ENCODE results near the gene C16orf54. TPM values are rescaled to one million over a fixed set of nuclear protein-coding genes. Genes with fewer than 3 reads are reported as not detected.
"Not testable (repeated sequence)": the region's sequence is repeated elsewhere in the genome, so short reads cannot be mapped to it uniquely, and the experiment has no call there.

Gene C16orf54
- total RNA-seq, 1 experiment from 2014 or later = not detected

GRCh38 chr16:29777576-29778350 is 32.0 kb upstream of the C16orf54 start, which contains the start of gene ZG16:
Gene ZG16, plus strand, starts transcription at chr16:29778256. Its CDS starts 1,011 bp downstream, at chr16:29779267.
- Histone ChIP-seq H3K36me3 (no peaks in the 10 kb centered on the region), H3K4me3 (no peak within 1 kb of the TSS), H3K27ac (no peak within 1 kb of the TSS), H3K4me1 (peaks cover 9% of the 10 kb centered on the region; the same call in 1 of the 2 replicates), H3K9me3 (replicated peaks) (no peaks in the 10 kb centered on the region), H3K27me3 (no peaks in the 10 kb centered on the region)
- DNase-seq = no peak

- DNase-seq = no peak
- no peak overlapping the region for H3K4me3 ChIP-seq
- H3K36me3 ChIP-seq = no peaks in the 10 kb centered on the region
- peaks cover 9% of the 10 kb centered on the region; the same call in 1 of the 2 replicates for H3K4me1 ChIP-seq
- no peaks in the 10 kb centered on the region for H3K9me3 ChIP-seq (replicated peaks)
- no peaks in the 10 kb centered on the region for H3K27me3 ChIP-seq
- H3K27ac ChIP-seq = no peak overlapping the region
These were observed 30.1 kb upstream of the C16orf54 start for GRCh38 chr16:29775742-29776408.

DNA sequence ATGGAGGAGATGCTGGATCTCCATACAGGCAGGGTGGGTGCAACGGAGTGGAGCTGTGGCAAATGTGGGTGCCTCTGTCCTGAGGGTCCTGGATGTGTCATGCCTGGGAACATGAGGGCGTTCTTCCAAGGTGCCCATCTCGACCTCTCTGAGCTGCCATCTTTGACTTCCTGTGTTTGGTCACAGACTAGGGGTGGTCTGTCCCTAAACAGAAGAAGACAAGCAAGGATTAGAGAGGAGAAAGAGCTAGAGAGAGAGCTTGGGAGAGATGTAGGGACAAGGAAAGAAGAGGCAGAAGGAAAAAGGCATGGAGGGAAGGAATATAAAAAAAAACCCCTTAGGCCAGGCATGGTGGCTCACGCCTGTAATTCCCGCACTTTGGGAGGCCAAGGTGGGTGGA is 28.9 kb upstream of the C16orf54 start:
- no peak overlapping the region for H3K27ac ChIP-seq
- no peaks in the 10 kb centered on the region for H3K36me3 ChIP-seq
- no peak overlapping the region for H3K4me3 ChIP-seq
- H3K27me3 ChIP-seq = no peaks in the 10 kb centered on the region
- peaks cover 7% of the 10 kb centered on the region; the same call in 1 of the 2 replicates for H3K4me1 ChIP-seq
- H3K9me3 ChIP-seq (replicated peaks) = no peaks in the 10 kb centered on the region
- DNase-seq = no peak

DNA sequence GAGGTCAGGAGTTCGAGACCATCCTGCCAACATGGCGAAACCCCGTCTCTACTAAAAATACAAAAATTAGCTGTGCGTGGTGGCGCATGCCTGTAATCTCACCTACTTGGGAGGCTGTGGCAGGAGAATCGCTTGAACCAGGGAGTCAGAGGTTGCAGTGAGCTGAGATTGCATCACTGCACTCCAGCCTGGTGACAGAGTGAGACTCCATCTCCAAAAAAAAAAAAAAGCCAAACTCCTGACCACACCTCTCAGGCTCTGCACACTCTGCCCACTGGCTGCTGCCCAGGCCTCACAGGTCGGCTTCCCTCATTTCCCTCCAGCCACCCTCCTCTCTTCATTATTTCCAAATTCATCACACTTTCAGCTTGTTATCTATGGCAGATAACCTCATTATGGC is 26.5 kb upstream of the C16orf54 start:
- H3K36me3 ChIP-seq; H3K9me3 ChIP-seq (replicated peaks); H3K27me3 ChIP-seq; DNase-seq; H3K27ac ChIP-seq; H3K4me3 ChIP-seq; H3K4me1 ChIP-seq: not testable (repeated sequence)

GRCh38 chr16:29770250-29770929 is 24.6 kb upstream of the C16orf54 start:
- Histone ChIP-seq H3K9me3 (replicated peaks) (no peaks in the 10 kb centered on the region), H3K27me3 (no peaks in the 10 kb centered on the region), H3K4me1 (no peaks in the 10 kb centered on the region), H3K36me3 (no peaks in the 10 kb centered on the region), H3K4me3 (no peak overlapping the region), H3K27ac (no peak overlapping the region)
- DNase-seq = no peak

GRCh38 chr16:29769507-29769906 is 23.7 kb upstream of the C16orf54 start:
- Histone ChIP-seq H3K27me3 (no peaks in the 10 kb centered on the region), H3K9me3 (replicated peaks) (no peaks in the 10 kb centered on the region), H3K4me3 (no peak overlapping the region), H3K4me1 (no peaks in the 10 kb centered on the region), H3K27ac (no peak overlapping the region), H3K36me3 (no peaks in the 10 kb centered on the region)
- no peak for DNase-seq

- DNase-seq = no peak
- H3K36me3 ChIP-seq = no peaks in the 10 kb centered on the region
These were observed 21.3 kb upstream of the C16orf54 start for GRCh38 chr16:29767062-29767461.

DNA sequence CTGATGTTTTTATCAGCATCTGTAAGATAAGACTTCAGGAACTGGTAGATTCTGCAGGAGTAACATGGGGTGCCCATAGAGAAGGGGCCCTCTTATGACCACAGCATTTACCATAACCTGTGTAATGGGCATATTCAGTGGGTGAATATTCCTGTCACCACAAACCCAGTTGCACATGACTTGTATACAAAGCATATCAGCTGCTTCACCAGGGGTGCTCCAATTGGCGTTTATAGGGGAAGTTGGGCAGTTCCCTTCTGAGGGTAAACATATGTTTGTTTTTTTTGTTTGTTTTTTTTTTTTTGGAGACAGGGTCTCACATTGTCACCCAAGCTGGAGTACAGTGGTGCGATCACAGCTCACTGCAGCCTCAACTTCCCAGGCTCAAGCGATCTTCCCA is 20.8 kb upstream of the C16orf54 start:
- no peak for DNase-seq
- H3K36me3 ChIP-seq = no peaks in the 10 kb centered on the region
- no peak overlapping the region for H3K27ac ChIP-seq
- H3K9me3 ChIP-seq (replicated peaks) = no peaks in the 10 kb centered on the region
- H3K4me3 ChIP-seq = no peak overlapping the region
- H3K4me1 ChIP-seq = no peaks in the 10 kb centered on the region
- H3K27me3 ChIP-seq = no peaks in the 10 kb centered on the region

More at GRCh38 chr16:29767062-29767461, 21.3 kb upstream of the C16orf54 start:
- Histone ChIP-seq H3K4me1 (no peaks in the 10 kb centered on the region), H3K4me3 (no peak overlapping the region), H3K9me3 (replicated peaks) (no peaks in the 10 kb centered on the region), H3K27ac (no peak overlapping the region), H3K27me3 (no peaks in the 10 kb centered on the region)

- Histone ChIP-seq H3K4me3 (no peak overlapping the region), H3K36me3 (no peaks in the 10 kb centered on the region), H3K4me1 (no peaks in the 10 kb centered on the region), H3K27ac (no peak overlapping the region), H3K9me3 (replicated peaks) (no peaks in the 10 kb centered on the region), H3K27me3 (no peaks in the 10 kb centered on the region)
- no peak for DNase-seq
These were observed 19.6 kb upstream of the C16orf54 start for GRCh38 chr16:29765167-29766032.

- DNase-seq = no peak
- no peak overlapping the region for H3K4me3 ChIP-seq
- H3K36me3 ChIP-seq = no peaks in the 10 kb centered on the region
- H3K27me3 ChIP-seq = no peaks in the 10 kb centered on the region
- no peaks in the 10 kb centered on the region for H3K9me3 ChIP-seq (replicated peaks)
- H3K27ac ChIP-seq = no peak overlapping the region
- H3K4me1 ChIP-seq = no peaks in the 10 kb centered on the region
These were observed 17.5 kb upstream of the C16orf54 start for GRCh38 chr16:29763326-29763725.

GRCh38 chr16:29761882-29762281 is 16.1 kb upstream of the C16orf54 start:
- Histone ChIP-seq H3K27me3 (no peaks in the 10 kb centered on the region), H3K4me1 (no peaks in the 10 kb centered on the region), H3K36me3 (no peaks in the 10 kb centered on the region), H3K27ac (no peak overlapping the region), H3K9me3 (replicated peaks) (no peaks in the 10 kb centered on the region), H3K4me3 (no peak overlapping the region)
- DNase-seq = no peak

DNA sequence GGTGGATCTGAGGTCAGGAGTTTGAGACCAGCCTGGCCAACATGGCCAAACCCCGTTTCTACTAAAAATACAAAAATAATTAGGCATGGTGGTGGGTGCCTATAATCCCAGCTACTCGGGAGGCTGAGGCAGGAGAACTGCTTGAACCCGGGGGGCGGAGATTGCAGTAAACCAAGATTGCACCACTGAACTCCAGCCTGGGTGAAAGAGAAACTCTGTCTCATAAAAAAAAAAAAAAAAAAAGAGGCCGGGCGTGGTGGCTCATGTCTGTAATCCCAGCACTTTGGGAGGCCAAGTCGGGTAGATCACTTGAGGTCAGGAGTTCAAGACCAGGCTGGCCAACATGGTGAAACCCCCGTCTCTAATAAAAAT is 15.5 kb upstream of the C16orf54 start:
- not testable (repeated sequence) for H3K27me3 ChIP-seq; H3K4me3 ChIP-seq; H3K36me3 ChIP-seq; H3K27ac ChIP-seq; H3K9me3 ChIP-seq (replicated peaks); DNase-seq; H3K4me1 ChIP-seq

- no peak overlapping the region for H3K27ac ChIP-seq
These were observed 14.9 kb upstream of the C16orf54 start for GRCh38 chr16:29760567-29761279.

GRCh38 chr16:29757950-29758466 is 12.2 kb upstream of the C16orf54 start:
- Histone ChIP-seq H3K4me1 (no peaks in the 10 kb centered on the region), H3K4me3 (no peak overlapping the region), H3K27ac (no peak overlapping the region), H3K27me3 (no peaks in the 10 kb centered on the region), H3K36me3 (no peaks in the 10 kb centered on the region), H3K9me3 (replicated peaks) (no peaks in the 10 kb centered on the region)
- no peak for DNase-seq

More at GRCh38 chr16:29760567-29761279, 14.9 kb upstream of the C16orf54 start:
- DNase-seq = no peak
- no peaks in the 10 kb centered on the region for H3K36me3 ChIP-seq
- no peaks in the 10 kb centered on the region for H3K27me3 ChIP-seq
- no peaks in the 10 kb centered on the region for H3K4me1 ChIP-seq
- no peaks in the 10 kb centered on the region for H3K9me3 ChIP-seq (replicated peaks)
- H3K4me3 ChIP-seq = no peak overlapping the region

All from SJCRH30 (cell line).